ENCODE data around the gene RAB15.
A peak's percentile ranks its signal among the peaks of the same experiment; 100 is the strongest.
"Not testable (repeated sequence)": the region's sequence is repeated elsewhere in the genome, so short reads cannot be mapped to it uniquely, and the experiment has no call there.

RAB15 gene

DNA sequence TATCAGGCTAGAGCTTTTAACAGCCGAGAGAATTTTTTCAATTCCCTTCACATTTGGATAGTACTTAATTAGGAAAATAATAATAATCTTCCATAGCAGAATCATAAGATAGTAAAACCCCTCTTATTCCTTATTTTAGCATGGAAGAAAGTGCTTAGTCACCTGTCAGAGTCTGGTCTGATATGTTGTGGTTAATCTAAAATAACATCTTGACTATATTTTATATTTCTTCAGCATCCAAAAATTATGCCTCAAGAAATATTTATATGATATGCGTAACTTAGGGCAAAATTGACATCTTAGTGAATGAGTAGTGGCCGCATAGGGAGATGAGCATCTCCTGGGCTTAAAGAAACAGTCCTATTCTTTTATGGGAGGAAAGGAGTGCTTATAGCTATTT lies 45.1 kb downstream of the RAB15 start:
- Histone ChIP-seq H3K27ac (ENCODE audit: low read length) (no peak overlapping the region), H3K9me3 (ENCODE audit: control insufficient read depth, insufficient read depth, low read length) (no peaks in the 10 kb centered on the region), H3K4me3 (ENCODE audit: low read length) (no peak overlapping the region), H3K27me3 (ENCODE audit: control insufficient read depth, insufficient read depth, low read length) (no peaks in the 10 kb centered on the region), H3K4me1 (ENCODE audit: control insufficient read depth, insufficient read depth, low read length) (no peaks in the 10 kb centered on the region), H3K36me3 (ENCODE audit: control insufficient read depth, insufficient read depth, low read length) (peaks cover 3% of the 10 kb centered on the region; the same call in 1 of the 2 replicates)
- no CpG with 5 or more reads among the region's 3 CpGs for WGBS (ENCODE audit: insufficient coverage, insufficient read length)
- no peak for DNase-seq (ENCODE audit: low read depth, low spot score)

DNA sequence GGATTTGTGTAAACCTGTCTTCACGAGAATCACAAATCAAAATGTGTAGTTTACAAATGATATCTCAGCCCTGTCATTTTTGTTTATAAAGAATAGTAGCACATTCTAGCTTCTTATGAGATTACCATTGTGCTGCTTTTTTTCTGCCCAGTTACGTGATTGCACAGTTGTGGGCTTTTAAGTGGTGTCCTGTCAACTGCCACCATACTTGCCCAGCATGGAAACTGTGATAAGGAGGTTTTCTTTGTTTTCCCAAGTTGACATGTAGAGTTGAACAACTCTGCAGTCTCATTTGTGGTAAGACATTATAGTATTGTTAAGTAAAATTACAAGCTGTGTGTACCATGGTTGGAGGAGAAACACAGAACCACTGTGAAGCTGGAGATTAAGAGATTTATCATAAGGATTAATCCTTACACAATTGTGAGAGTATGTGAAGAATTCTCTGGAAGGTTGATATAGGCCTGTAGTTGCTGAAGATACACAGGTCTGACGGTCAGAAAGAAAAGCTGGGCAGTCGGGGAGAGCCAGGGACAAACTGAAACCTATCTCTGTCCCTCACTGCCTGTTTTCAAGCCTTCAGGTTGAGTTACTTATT lies 45.6 kb downstream of the RAB15 start:
- no peak for DNase-seq (ENCODE audit: low read depth, low spot score)
- Histone ChIP-seq H3K27me3 (ENCODE audit: control insufficient read depth, insufficient read depth, low read length) (no peaks in the 10 kb centered on the region), H3K4me1 (ENCODE audit: control insufficient read depth, insufficient read depth, low read length) (no peaks in the 10 kb centered on the region), H3K27ac (ENCODE audit: low read length) (no peak overlapping the region), H3K4me3 (ENCODE audit: low read length) (no peak overlapping the region), H3K36me3 (ENCODE audit: control insufficient read depth, insufficient read depth, low read length) (peaks cover 3% of the 10 kb centered on the region; the same call in 1 of the 2 replicates), H3K9me3 (ENCODE audit: control insufficient read depth, insufficient read depth, low read length) (no peaks in the 10 kb centered on the region)
- WGBS (ENCODE audit: insufficient coverage, insufficient read length), result no CpG with 5 or more reads among the region's 4 CpGs

DNA sequence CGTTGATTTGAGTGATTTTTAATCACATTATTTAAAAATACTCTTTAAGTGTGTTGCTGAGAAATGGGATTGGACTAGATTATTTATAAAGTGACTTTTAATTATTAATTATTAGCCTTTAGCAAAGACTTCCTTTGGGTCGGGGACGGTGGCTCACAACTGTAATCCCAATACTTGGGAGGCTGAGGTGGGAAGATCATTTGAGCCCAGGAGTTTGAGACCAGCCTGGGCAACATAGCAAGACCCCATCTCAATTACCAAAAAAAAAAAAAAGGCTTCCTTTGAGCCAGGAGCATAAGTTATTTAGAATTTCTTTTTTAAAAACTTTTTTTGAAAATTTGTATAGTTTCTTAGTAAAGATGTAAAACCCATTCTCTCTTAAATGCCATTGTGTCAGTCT lies 49.1 kb downstream of the RAB15 start:
- no peaks in the 10 kb centered on the region for H3K27me3 ChIP-seq (ENCODE audit: control insufficient read depth, insufficient read depth, low read length)
- DNase-seq (ENCODE audit: low read depth, low spot score), result no peak
- WGBS (ENCODE audit: insufficient coverage, insufficient read length), result no CpG with 5 or more reads among the region's 3 CpGs
- peaks cover 3% of the 10 kb centered on the region; the same call in 1 of the 2 replicates for H3K36me3 ChIP-seq (ENCODE audit: control insufficient read depth, insufficient read depth, low read length)
- H3K27ac ChIP-seq (ENCODE audit: low read length), result no peak overlapping the region
- H3K4me3 ChIP-seq (ENCODE audit: low read length), result no peak overlapping the region
- no peaks in the 10 kb centered on the region for H3K9me3 ChIP-seq (ENCODE audit: control insufficient read depth, insufficient read depth, low read length)
- H3K4me1 ChIP-seq (ENCODE audit: control insufficient read depth, insufficient read depth, low read length), result no peaks in the 10 kb centered on the region

- Histone ChIP-seq H3K27me3 (ENCODE audit: control insufficient read depth, insufficient read depth, low read length) (no peaks in the 10 kb centered on the region), H3K36me3 (ENCODE audit: control insufficient read depth, insufficient read depth, low read length) (no peaks in the 10 kb centered on the region), H3K4me3 (ENCODE audit: low read length) (no peak overlapping the region), H3K27ac (ENCODE audit: low read length) (no peak overlapping the region), H3K9me3 (ENCODE audit: control insufficient read depth, insufficient read depth, low read length) (no peaks in the 10 kb centered on the region), H3K4me1 (ENCODE audit: control insufficient read depth, insufficient read depth, low read length) (no peaks in the 10 kb centered on the region)
- WGBS (ENCODE audit: insufficient coverage, insufficient read length), result no CpG with 5 or more reads among the region's 2 CpGs
- no peak for DNase-seq (ENCODE audit: low read depth, low spot score)
These were observed 51.7 kb downstream of the RAB15 start for GRCh38 chr14:64920465-64920864.

DNA sequence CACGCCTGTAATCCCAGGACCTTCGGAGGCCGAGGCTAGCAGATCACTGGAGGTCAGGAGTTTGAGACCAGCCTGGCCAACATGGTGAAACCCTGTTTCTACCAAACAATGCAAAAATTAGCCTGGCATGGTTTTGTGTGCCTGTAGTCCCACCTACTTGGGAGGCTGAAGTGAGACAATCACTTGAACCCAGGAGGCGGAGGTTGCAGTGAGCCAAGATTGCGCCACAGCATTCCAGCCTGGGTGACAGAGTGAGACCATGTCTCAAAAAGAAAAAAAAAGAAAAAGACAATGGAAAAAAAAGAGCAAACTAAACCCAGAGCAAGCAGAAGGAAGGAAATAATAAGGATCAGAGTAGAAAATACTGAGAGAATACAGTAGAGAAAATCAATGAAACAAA lies 52.5 kb downstream of the RAB15 start:
- no peaks in the 10 kb centered on the region for H3K9me3 ChIP-seq (ENCODE audit: control insufficient read depth, insufficient read depth, low read length)
- H3K36me3 ChIP-seq (ENCODE audit: control insufficient read depth, insufficient read depth, low read length), result no peaks in the 10 kb centered on the region
- no peak for DNase-seq (ENCODE audit: low read depth, low spot score)
- H3K27ac ChIP-seq (ENCODE audit: low read length), result no peak overlapping the region
- H3K4me1 ChIP-seq (ENCODE audit: control insufficient read depth, insufficient read depth, low read length), result no peaks in the 10 kb centered on the region
- H3K4me3 ChIP-seq (ENCODE audit: low read length), result no peak overlapping the region
- no peaks in the 10 kb centered on the region for H3K27me3 ChIP-seq (ENCODE audit: control insufficient read depth, insufficient read depth, low read length)
- no CpG with 5 or more reads among the region's 5 CpGs for WGBS (ENCODE audit: insufficient coverage, insufficient read length)

- H3K4me1 ChIP-seq (ENCODE audit: control insufficient read depth, insufficient read depth, low read length), result no peaks in the 10 kb centered on the region
- H3K36me3 ChIP-seq (ENCODE audit: control insufficient read depth, insufficient read depth, low read length), result no peaks in the 10 kb centered on the region
- no peaks in the 10 kb centered on the region for H3K27me3 ChIP-seq (ENCODE audit: control insufficient read depth, insufficient read depth, low read length)
- no peaks in the 10 kb centered on the region for H3K9me3 ChIP-seq (ENCODE audit: control insufficient read depth, insufficient read depth, low read length)
- DNase-seq (ENCODE audit: low read depth, low spot score), result no peak
- H3K27ac ChIP-seq (ENCODE audit: low read length), result no peak overlapping the region
- H3K4me3 ChIP-seq (ENCODE audit: low read length), result no peak overlapping the region
These were observed 52.9 kb downstream of the RAB15 start for GRCh38 chr14:64919215-64919614.

DNA sequence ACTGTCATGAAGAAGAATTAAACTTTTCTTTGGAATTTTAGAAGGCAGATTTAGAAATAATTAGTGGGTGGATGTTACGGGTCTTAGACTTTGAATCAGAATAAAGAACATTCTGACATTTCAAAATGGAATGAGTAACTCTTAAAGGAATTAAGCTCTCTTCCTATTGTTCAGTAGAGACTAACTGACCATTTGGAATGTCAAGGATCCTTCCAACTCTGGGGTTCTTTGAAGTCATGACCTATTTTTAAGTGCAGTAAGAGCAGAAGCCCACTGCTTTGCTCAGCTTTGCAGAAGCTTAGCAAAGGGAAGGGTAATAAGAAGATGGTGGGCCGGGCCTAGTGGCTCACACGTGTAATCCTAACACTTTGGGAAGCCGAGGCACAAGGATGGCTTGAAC lies 53.9 kb downstream of the RAB15 start:
- Histone ChIP-seq H3K4me1 (ENCODE audit: control insufficient read depth, insufficient read depth, low read length) (no peaks in the 10 kb centered on the region), H3K36me3 (ENCODE audit: control insufficient read depth, insufficient read depth, low read length) (no peaks in the 10 kb centered on the region), H3K27me3 (ENCODE audit: control insufficient read depth, insufficient read depth, low read length) (no peaks in the 10 kb centered on the region), H3K27ac (ENCODE audit: low read length) (no peak overlapping the region), H3K4me3 (ENCODE audit: low read length) (no peak overlapping the region), H3K9me3 (ENCODE audit: control insufficient read depth, insufficient read depth, low read length) (no peaks in the 10 kb centered on the region)
- WGBS (ENCODE audit: insufficient coverage, insufficient read length), result no CpG with 5 or more reads among the region's 4 CpGs
- no peak for DNase-seq (ENCODE audit: low read depth, low spot score)

- no CpG with 5 or more reads among the region's 2 CpGs for WGBS (ENCODE audit: insufficient coverage, insufficient read length)
- Histone ChIP-seq H3K4me3 (ENCODE audit: low read length) (no peak overlapping the region), H3K36me3 (ENCODE audit: control insufficient read depth, insufficient read depth, low read length) (no peaks in the 10 kb centered on the region), H3K27ac (ENCODE audit: low read length) (no peak overlapping the region), H3K27me3 (ENCODE audit: control insufficient read depth, insufficient read depth, low read length) (no peaks in the 10 kb centered on the region), H3K4me1 (ENCODE audit: control insufficient read depth, insufficient read depth, low read length) (no peaks in the 10 kb centered on the region), H3K9me3 (ENCODE audit: control insufficient read depth, insufficient read depth, low read length) (no peaks in the 10 kb centered on the region)
- no peak for DNase-seq (ENCODE audit: low read depth, low spot score)
These were observed 56.3 kb downstream of the RAB15 start for GRCh38 chr14:64915797-64916196.

GRCh38 chr14:64915029-64915424 lies 57.1 kb downstream of the RAB15 start:
- Histone ChIP-seq H3K9me3 (ENCODE audit: control insufficient read depth, insufficient read depth, low read length) (no peaks in the 10 kb centered on the region), H3K27me3 (ENCODE audit: control insufficient read depth, insufficient read depth, low read length) (no peaks in the 10 kb centered on the region), H3K4me1 (ENCODE audit: control insufficient read depth, insufficient read depth, low read length) (no peaks in the 10 kb centered on the region), H3K4me3 (ENCODE audit: low read length) (peak overlapping the region; percentile 87; the same call in 1 of the 2 replicates), H3K27ac (ENCODE audit: low read length) (no peak overlapping the region), H3K36me3 (ENCODE audit: control insufficient read depth, insufficient read depth, low read length) (no peaks in the 10 kb centered on the region)
- WGBS (ENCODE audit: insufficient coverage, insufficient read length), result no CpG with 5 or more reads among the region's 4 CpGs
- DNase-seq (ENCODE audit: low read depth, low spot score), result no peak

GRCh38 chr14:64914237-64915028 lies 57.7 kb downstream of the RAB15 start, which contains the start of gene CHURC1:
TSS of gene CHURC1 (plus strand) at chr14:64914455. CDS start at chr14:64914496, 41 bp downstream.
- Histone ChIP-seq H3K4me3 (ENCODE audit: low read length) (peak within 1 kb of the TSS; percentile 87), H3K27ac (ENCODE audit: low read length) (no peak within 1 kb of the TSS), H3K27me3 (ENCODE audit: control insufficient read depth, insufficient read depth, low read length) (no peaks in the 10 kb centered on the region), H3K36me3 (ENCODE audit: control insufficient read depth, insufficient read depth, low read length) (no peaks in the 10 kb centered on the region), H3K4me1 (ENCODE audit: control insufficient read depth, insufficient read depth, low read length) (no peaks in the 10 kb centered on the region), H3K9me3 (ENCODE audit: control insufficient read depth, insufficient read depth, low read length) (no peaks in the 10 kb centered on the region)
- peak; percentile 98 for DNase-seq (ENCODE audit: low read depth, low spot score)
- no CpG with 5 or more reads among the region's 49 CpGs for WGBS (ENCODE audit: insufficient coverage, insufficient read length)

DNA sequence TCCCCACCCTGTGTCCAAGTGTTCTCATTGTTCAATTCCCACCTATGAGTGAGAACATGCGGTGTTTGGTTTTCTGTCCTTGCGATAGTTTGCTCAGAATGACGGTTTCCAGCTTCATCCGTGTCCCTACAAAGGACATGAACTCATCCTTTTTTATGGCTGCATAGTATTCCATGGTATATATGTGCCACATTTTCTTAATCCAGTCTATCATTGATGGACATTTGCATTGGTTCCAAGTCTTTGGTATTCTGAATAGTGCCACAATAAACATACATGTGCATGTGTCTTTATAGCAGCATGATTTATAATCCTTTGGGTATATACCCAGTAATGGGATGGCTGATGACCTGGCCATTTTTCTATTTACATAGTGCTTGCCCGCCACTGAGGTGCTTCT lies 58.7 kb downstream of the RAB15 start:
- not testable (repeated sequence) for H3K36me3 ChIP-seq (ENCODE audit: control insufficient read depth, insufficient read depth, low read length); H3K4me1 ChIP-seq (ENCODE audit: control insufficient read depth, insufficient read depth, low read length); H3K27ac ChIP-seq (ENCODE audit: low read length); DNase-seq (ENCODE audit: low read depth, low spot score); H3K4me3 ChIP-seq (ENCODE audit: low read length); H3K9me3 ChIP-seq (ENCODE audit: control insufficient read depth, insufficient read depth, low read length); H3K27me3 ChIP-seq (ENCODE audit: control insufficient read depth, insufficient read depth, low read length)
- no CpG with 5 or more reads among the region's 5 CpGs for WGBS (ENCODE audit: insufficient coverage, insufficient read length)

Data from iPS DF 6.9 (cell line).